ENCODE measurements around the gene AGMO. TPM values are rescaled to one million over a fixed set of nuclear protein-coding genes. Genes with fewer than 3 reads are reported as not detected.
"Not testable (repeated sequence)": the region's sequence is repeated elsewhere in the genome, so short reads cannot be mapped to it uniquely, and the experiment has no call there.

The AGMO gene
- total RNA-seq, 4 donors from 2014 or later = 0.11 to 0.55 TPM; not detected in 2

DNA sequence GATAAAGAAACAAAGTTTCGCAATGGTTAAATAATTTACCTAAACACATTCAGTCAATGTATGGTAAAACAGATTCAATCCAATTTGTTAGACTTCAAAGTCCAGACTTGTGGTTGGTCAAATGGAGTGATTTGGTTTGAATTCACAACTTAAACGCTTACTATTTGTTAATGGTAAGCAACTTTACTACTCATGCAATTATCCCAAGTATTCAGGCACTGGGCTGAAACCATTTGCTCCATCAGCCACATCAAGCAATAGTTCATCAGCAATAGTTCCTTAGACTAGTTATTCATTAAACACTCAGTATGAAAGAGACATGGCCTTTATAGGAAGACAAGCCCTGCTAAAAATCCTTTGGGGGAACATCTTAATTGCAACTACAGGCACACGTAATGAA is 253.0 kb downstream of the AGMO start:
- DNase-seq (no peak), ATAC-seq (no peak)
- in situ Hi-C loops (cut with MboI; ENCODE audit: low sequenced_read_pairs in 4 of 4) (loop anchor here (10.0 to 25.0 kb wide), 5 partner anchors 403 to 1253 kb away; no protein-coding TSS in a partner anchor), intact Hi-C loops (cut with DNase I; ENCODE audit: low total_unique reads) (loop anchor here (5.0 kb wide), 1 partner anchor 763 kb away; no protein-coding TSS in a partner anchor)
- Histone ChIP-seq H3K4me1 (no peaks in the 10 kb centered on the region), H3K36me3 (no peaks in the 10 kb centered on the region), H3K4me3 (no peak overlapping the region), H3K9me3 (no peaks in the 10 kb centered on the region), H3K27me3 (no peaks in the 10 kb centered on the region), H3K27ac (no peak overlapping the region)
- TF ChIP-seq POLR2A (IDR thresholded peaks at IDR 0.05) = no peak
- TF ChIP-seq, protein P1, sequence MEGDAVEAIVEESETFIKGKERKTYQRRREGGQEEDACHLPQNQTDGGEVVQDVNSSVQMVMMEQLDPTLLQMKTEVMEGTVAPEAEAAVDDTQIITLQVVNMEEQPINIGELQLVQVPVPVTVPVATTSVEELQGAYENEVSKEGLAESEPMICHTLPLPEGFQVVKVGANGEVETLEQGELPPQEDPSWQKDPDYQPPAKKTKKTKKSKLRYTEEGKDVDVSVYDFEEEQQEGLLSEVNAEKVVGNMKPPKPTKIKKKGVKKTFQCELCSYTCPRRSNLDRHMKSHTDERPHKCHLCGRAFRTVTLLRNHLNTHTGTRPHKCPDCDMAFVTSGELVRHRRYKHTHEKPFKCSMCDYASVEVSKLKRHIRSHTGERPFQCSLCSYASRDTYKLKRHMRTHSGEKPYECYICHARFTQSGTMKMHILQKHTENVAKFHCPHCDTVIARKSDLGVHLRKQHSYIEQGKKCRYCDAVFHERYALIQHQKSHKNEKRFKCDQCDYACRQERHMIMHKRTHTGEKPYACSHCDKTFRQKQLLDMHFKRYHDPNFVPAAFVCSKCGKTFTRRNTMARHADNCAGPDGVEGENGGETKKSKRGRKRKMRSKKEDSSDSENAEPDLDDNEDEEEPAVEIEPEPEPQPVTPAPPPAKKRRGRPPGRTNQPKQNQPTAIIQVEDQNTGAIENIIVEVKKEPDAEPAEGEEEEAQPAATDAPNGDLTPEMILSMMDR (IDR thresholded peaks at IDR 0.05 in 4 of 5, conservative IDR thresholded peaks at IDR 0.05 in 1 of 5) = no peak

DNA sequence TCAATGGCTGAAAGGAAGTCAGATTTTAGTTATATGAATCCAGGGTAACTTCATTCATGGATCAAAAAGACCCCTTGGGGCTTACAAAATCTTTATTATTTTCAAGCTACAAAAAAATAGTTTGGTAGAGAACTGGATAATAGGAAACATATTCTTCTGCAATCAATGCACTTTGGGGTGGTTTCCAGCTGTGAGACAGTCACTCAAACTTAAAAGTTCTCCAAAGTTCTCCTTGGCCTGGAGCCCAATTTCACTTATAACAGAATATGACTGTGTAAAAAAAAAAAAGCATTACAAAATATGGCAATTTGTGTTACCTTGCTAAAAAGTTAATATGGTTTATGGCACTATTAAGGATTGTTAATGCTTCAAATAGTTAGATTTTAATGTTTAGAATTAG is 255.5 kb downstream of the AGMO start:
- Histone ChIP-seq H3K27ac (no peak overlapping the region), H3K36me3 (no peaks in the 10 kb centered on the region), H3K9me3 (no peaks in the 10 kb centered on the region), H3K4me1 (no peaks in the 10 kb centered on the region), H3K27me3 (no peaks in the 10 kb centered on the region), H3K4me3 (no peak overlapping the region)
- TF ChIP-seq POLR2A (IDR thresholded peaks at IDR 0.05) = no peak
- TF ChIP-seq, protein P1 (IDR thresholded peaks at IDR 0.05 in 4 of 5, conservative IDR thresholded peaks at IDR 0.05 in 1 of 5) = no peak
- ATAC-seq (no peak), DNase-seq (no peak)
- in situ Hi-C loops (cut with MboI; ENCODE audit: low sequenced_read_pairs in 4 of 4) = loop anchor here (10.0 to 25.0 kb wide), 5 partner anchors 406 to 1256 kb away; no protein-coding TSS in a partner anchor
- intact Hi-C loops (cut with DNase I; ENCODE audit: low total_unique reads) = loop anchor here (5.0 kb wide), 1 partner anchor 766 kb away; no protein-coding TSS in a partner anchor

- Histone ChIP-seq H3K9me3 (no peaks in the 10 kb centered on the region), H3K4me1 (no peaks in the 10 kb centered on the region), H3K36me3 (no peaks in the 10 kb centered on the region), H3K27me3 (no peaks in the 10 kb centered on the region), H3K4me3 (no peak overlapping the region), H3K27ac (no peak overlapping the region)
- in situ Hi-C loops (cut with MboI; ENCODE audit: low sequenced_read_pairs in 4 of 4) (loop anchor here (10.0 to 25.0 kb wide), 5 partner anchors 407 to 1257 kb away; no protein-coding TSS in a partner anchor), intact Hi-C loops (cut with DNase I; ENCODE audit: low total_unique reads) (loop anchor here (5.0 kb wide), 1 partner anchor 767 kb away; no protein-coding TSS in a partner anchor)
- no peak for TF ChIP-seq POLR2A (IDR thresholded peaks at IDR 0.05)
- TF ChIP-seq, protein P1 (IDR thresholded peaks at IDR 0.05 in 4 of 5, conservative IDR thresholded peaks at IDR 0.05 in 1 of 5) = peak; percentile 26 to 68 (median 40)
- ATAC-seq = no peak
- DNase-seq = no peak
These were observed 256.7 kb downstream of the AGMO start for GRCh38 chr7:15305002-15305600.

- Histone ChIP-seq H3K36me3 (no peaks in the 10 kb centered on the region), H3K4me1 (no peaks in the 10 kb centered on the region), H3K9me3 (no peaks in the 10 kb centered on the region), H3K27me3 (no peaks in the 10 kb centered on the region), H3K27ac (no peak overlapping the region), H3K4me3 (no peak overlapping the region)
- TF ChIP-seq, protein P1 (IDR thresholded peaks at IDR 0.05 in 4 of 5, conservative IDR thresholded peaks at IDR 0.05 in 1 of 5) = no peak
- no peak for TF ChIP-seq POLR2A (IDR thresholded peaks at IDR 0.05)
- intact Hi-C loops (cut with DNase I; ENCODE audit: low total_unique reads) = no loop called here
- DNase-seq (no peak), ATAC-seq (no peak)
- in situ Hi-C loops (cut with MboI; ENCODE audit: low sequenced_read_pairs in 4 of 4) = loop anchor here (10.0 to 25.0 kb wide), 5 partner anchors 409 to 1259 kb away; no protein-coding TSS in a partner anchor
These were observed 258.5 kb downstream of the AGMO start for GRCh38 chr7:15303357-15303756.

- ATAC-seq; intact Hi-C loops (cut with DNase I; ENCODE audit: low total_unique reads); H3K4me3 ChIP-seq; H3K27ac ChIP-seq; H3K4me1 ChIP-seq; H3K9me3 ChIP-seq; H3K27me3 ChIP-seq; H3K36me3 ChIP-seq; DNase-seq: not testable (repeated sequence)
- in situ Hi-C loops (cut with MboI; ENCODE audit: low sequenced_read_pairs in 4 of 4) = loop anchor here (10.0 to 25.0 kb wide), 5 partner anchors 411 to 1261 kb away; no protein-coding TSS in a partner anchor
These were observed 260.8 kb downstream of the AGMO start for GRCh38 chr7:15300986-15301385.
